Measurements from ENCODE around the gene DRD2. TPM values are rescaled to one million over a fixed set of nuclear protein-coding genes. Genes with fewer than 3 reads are reported as not detected.

The DRD2 gene
- total and polyA plus RNA-seq, 7 donors = 0.03 to 0.24 (median 0.14) TPM; not detected in 1

DNA sequence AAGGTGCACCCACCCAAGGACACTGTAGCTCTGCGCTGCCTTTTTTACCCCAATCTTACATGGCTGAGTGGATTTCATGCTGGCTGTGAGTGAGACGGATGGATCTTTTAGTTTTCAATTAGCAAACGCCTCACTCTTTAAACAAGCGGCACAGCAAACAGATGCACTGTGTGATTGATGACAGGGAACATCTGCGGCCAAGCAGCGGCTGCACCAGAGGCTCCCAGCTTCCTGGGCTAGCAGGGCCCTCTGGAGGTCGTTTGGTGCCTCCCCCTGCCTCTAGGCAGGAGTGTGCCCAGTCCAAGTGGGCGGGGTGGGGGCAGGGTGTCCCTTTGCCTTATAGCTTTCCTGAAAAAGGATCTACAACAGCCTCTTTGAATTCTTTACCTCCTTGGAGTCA is 2.1 kb upstream of the DRD2 start:
- WGBS, 3 donors = 8 to 11% (median 10%) methylated on average over 8 of the region's 8 CpGs
- intact Hi-C loops (cut with DNase I) = no loop called here
- Histone ChIP-seq H3K9me3 (no peaks in the 10 kb centered on the region), H3K4me3 (no peak overlapping the region), H3K27me3 (ENCODE audit: insufficient read depth in 3 of 3, low read length in 2 of 3) (peaks cover 6 to 61% (median 22%) of the 10 kb centered on the region in 3 donors), H3K36me3 (ENCODE audit: insufficient read depth in 1 of 2, low read depth in 1 of 2) (no peaks in the 10 kb centered on the region), H3K27ac (no peak overlapping the region), H3K4me1 (no peaks in the 10 kb centered on the region)
- no peak for ATAC-seq
- DNase-seq = no peak
- TF ChIP-seq, protein P1, sequence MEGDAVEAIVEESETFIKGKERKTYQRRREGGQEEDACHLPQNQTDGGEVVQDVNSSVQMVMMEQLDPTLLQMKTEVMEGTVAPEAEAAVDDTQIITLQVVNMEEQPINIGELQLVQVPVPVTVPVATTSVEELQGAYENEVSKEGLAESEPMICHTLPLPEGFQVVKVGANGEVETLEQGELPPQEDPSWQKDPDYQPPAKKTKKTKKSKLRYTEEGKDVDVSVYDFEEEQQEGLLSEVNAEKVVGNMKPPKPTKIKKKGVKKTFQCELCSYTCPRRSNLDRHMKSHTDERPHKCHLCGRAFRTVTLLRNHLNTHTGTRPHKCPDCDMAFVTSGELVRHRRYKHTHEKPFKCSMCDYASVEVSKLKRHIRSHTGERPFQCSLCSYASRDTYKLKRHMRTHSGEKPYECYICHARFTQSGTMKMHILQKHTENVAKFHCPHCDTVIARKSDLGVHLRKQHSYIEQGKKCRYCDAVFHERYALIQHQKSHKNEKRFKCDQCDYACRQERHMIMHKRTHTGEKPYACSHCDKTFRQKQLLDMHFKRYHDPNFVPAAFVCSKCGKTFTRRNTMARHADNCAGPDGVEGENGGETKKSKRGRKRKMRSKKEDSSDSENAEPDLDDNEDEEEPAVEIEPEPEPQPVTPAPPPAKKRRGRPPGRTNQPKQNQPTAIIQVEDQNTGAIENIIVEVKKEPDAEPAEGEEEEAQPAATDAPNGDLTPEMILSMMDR (IDR thresholded peaks at IDR 0.05) = no peak

DNA sequence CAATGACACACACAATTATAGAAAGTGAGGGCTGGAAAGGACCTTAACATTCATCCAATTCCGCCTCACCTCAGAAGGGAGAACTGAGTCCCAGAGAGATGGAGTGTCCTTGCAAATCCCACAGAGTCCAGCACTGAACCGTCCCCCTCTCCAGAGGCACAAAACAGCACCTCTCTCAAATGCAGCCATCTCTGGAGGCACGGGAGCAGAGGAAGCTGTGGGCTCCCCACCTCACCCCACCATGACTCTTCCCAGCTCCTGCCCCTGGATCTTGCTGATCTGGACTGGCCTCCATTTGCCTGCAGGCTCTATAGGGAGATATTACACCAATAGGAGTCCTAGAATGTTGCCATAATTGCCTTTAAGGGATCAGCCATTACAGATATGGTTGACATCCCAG is 1.4 kb upstream of the DRD2 start:
- TF ChIP-seq, protein P1 (IDR thresholded peaks at IDR 0.05) = no peak
- Histone ChIP-seq H3K36me3 (ENCODE audit: insufficient read depth in 1 of 2, low read depth in 1 of 2) (no peaks in the 10 kb centered on the region), H3K9me3 (no peaks in the 10 kb centered on the region), H3K4me3 (no peak overlapping the region), H3K27ac (no peak overlapping the region), H3K4me1 (no peaks in the 10 kb centered on the region), H3K27me3 (ENCODE audit: insufficient read depth in 3 of 3, low read length in 2 of 3) (peaks cover 6 to 68% (median 22%) of the 10 kb centered on the region in 3 donors)
- WGBS, 3 donors = 70 to 79% (median 71%) methylated on average over 3 of the region's 3 CpGs
- intact Hi-C loops (cut with DNase I) = no loop called here
- ATAC-seq = no peak
- DNase-seq = no peak

DNA sequence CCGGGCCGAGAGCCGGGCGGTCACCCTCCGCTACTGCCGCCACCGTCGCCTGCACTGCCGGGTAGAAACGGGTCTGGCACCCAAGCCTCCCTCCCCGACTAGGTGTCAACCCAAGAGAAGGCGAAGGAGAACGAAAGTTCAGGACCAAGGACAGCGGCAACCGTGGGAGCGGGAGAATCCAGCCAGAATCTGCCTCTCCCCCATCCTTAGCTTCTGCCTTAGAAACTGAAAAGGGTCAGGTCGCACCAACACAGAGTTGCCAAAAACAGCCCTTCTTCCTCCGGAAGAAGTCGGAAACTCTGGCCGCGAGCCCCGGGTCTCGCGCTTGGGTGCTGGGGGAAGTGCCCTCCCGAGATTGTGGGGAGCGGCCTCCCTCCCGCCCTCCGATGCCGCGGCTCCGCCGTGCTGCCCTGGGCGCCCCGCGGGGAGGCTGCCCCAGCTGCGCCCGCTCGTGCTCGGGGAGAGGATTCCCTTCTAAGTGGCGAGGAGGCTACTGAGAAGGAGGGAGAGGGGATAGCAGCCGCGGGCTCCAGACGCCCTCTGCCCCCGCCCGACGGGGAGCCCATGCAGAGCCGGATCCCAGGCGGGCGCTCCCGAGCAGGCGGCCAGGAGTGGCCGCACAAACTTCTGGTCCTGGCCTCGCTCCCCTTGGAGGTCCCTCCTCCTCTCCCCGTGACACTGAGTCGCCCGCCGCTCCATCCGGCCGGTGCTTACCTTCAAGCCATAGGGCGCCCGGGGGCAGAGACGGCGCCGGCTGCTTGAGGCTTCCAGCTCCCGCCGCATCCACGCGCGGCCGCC is 637 bp downstream of the DRD2 start:
- TF ChIP-seq, protein P1 (IDR thresholded peaks at IDR 0.05) = no peak
- peak; percentile 56 to 74 (median 69) for ATAC-seq
- intact Hi-C loops (cut with DNase I) = no loop called here
- no peaks in the 10 kb centered on the region for H3K36me3 ChIP-seq (ENCODE audit: insufficient read depth in 1 of 2, low read depth in 1 of 2)
- no peak overlapping the region for H3K27ac ChIP-seq
- no peaks in the 10 kb centered on the region for H3K4me1 ChIP-seq
- no peak overlapping the region for H3K4me3 ChIP-seq
- peaks cover 6 to 73% (median 22%) of the 10 kb centered on the region in 3 donors for H3K27me3 ChIP-seq (ENCODE audit: insufficient read depth in 3 of 3, low read length in 2 of 3)
- no peaks in the 10 kb centered on the region for H3K9me3 ChIP-seq
- DNase-seq = peak; percentile 70 to 80
- WGBS, 3 donors = 1% methylated on average over 45 to 68 of the region's 70 CpGs

DNA sequence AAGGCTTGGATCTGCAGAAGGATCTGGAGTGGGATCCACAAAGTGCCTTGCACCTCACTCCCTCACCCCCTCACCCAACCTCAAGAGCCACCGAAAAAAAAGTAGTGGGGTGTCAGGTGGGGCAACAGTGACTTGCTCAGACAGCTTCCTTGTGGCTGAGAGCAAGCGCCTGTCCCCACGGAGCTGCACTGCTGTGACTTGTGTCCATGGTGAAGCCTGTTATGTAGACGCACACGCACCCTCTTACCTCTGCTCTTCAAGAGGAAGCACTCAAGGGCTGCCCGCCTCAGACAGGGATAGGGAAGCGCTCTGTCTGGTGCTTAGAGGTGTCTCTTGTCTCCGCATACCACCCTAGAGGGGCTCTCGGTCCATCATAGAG is 1.2 kb downstream of the DRD2 start:
- Histone ChIP-seq H3K9me3 (no peaks in the 10 kb centered on the region), H3K27me3 (ENCODE audit: insufficient read depth in 3 of 3, low read length in 2 of 3) (peaks cover 6 to 75% (median 21%) of the 10 kb centered on the region in 3 donors)
- 20 to 32% (median 23%) methylated on average over 8 to 9 of the region's 9 CpGs for WGBS, 3 donors

More for the DNA sequence above, 1.2 kb downstream of the DRD2 start:
- no peaks in the 10 kb centered on the region for H3K4me1 ChIP-seq
- TF ChIP-seq, protein P1 (IDR thresholded peaks at IDR 0.05) = no peak
- intact Hi-C loops (cut with DNase I) = no loop called here
- DNase-seq (no peak), ATAC-seq (peak in 1 of 4 donors; percentile 49)
- no peaks in the 10 kb centered on the region for H3K36me3 ChIP-seq (ENCODE audit: insufficient read depth in 1 of 2, low read depth in 1 of 2)
- no peak overlapping the region for H3K27ac ChIP-seq
- H3K4me3 ChIP-seq = no peak overlapping the region
